ENCODE data around the gene CHD1.

GRCh38 chr5:98843481-98843880 is 85.3 kb downstream of the CHD1 start:
- no peak for TF ChIP-seq BHLHE40 (IDR thresholded peaks at IDR 0.05; ENCODE audit: borderline replicate concordance)
- no peak for TF ChIP-seq LEF1 (IDR thresholded peaks at IDR 0.05; ENCODE audit: borderline replicate concordance)
- no peak for TF ChIP-seq FOXM1 (IDR thresholded peaks at IDR 0.05; ENCODE audit: borderline replicate concordance)
- no peak for TF ChIP-seq HDGF (IDR thresholded peaks at IDR 0.05; ENCODE audit: borderline replicate concordance)
- TF ChIP-seq ELF4 (IDR thresholded peaks at IDR 0.05) = no peak
- TF ChIP-seq, protein P1, sequence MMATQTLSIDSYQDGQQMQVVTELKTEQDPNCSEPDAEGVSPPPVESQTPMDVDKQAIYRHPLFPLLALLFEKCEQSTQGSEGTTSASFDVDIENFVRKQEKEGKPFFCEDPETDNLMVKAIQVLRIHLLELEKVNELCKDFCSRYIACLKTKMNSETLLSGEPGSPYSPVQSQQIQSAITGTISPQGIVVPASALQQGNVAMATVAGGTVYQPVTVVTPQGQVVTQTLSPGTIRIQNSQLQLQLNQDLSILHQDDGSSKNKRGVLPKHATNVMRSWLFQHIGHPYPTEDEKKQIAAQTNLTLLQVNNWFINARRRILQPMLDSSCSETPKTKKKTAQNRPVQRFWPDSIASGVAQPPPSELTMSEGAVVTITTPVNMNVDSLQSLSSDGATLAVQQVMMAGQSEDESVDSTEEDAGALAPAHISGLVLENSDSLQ (IDR thresholded peaks at IDR 0.05) = no peak
- no peak for TF ChIP-seq SP1 (IDR thresholded peaks at IDR 0.05)
- TF ChIP-seq L3MBTL2 (conservative IDR thresholded peaks at IDR 0.05) = no peak
- TF ChIP-seq FOXA1 (IDR thresholded peaks at IDR 0.05) = no peak
- no peak for TF ChIP-seq FOXK2 (IDR thresholded peaks at IDR 0.05)

Measured in HEK293T (cell line).